ENCODE results near the gene DNAJC27. TPM values are rescaled to one million over a fixed set of nuclear protein-coding genes. Genes with fewer than 3 reads are reported as not detected.

Gene DNAJC27
- total RNA-seq, 1 experiment from 2014 or later = 5.1 TPM

- H3K4ac ChIP-seq (ENCODE audit: low read depth, low read length) = no peak overlapping the region
- no peak for DNase-seq
- H3K4me3 Mint-ChIP-seq = no peak overlapping the region
- H2BK15ac ChIP-seq (ENCODE audit: low read depth, low read length) = no peak overlapping the region
- no peaks in the 10 kb centered on the region; a peak in 1 of 7 replicates for H3K36me3 Mint-ChIP-seq (ENCODE audit: insufficient read depth in 1 of 3, low read depth in 3 of 3)
- no peak overlapping the region for H2AFZ ChIP-seq (ENCODE audit: low read length)
- no peak overlapping the region for H3K27ac ChIP-seq (ENCODE audit: insufficient read length, low read depth, low read length)
- H3K18ac ChIP-seq (ENCODE audit: insufficient read length, low read depth, low read length) = no peak overlapping the region
- no peaks in the 10 kb centered on the region for H3K9me3 ChIP-seq (ENCODE audit: control insufficient read depth, low read depth, low read length)
- H2BK20ac ChIP-seq (ENCODE audit: low read depth, low read length, poor library complexity, severe bottlenecking) = no peak overlapping the region
- peaks cover 4% of the 10 kb centered on the region; the same call in 1 of the 2 replicates for H3K27me3 Mint-ChIP-seq (ENCODE audit: low read depth)
- H3K9me3 Mint-ChIP-seq = peaks cover 3 to 7% of the 10 kb centered on the region in 2 experiments; a peak in 3 of 5 replicates
- no peaks in the 10 kb centered on the region for H3K79me2 ChIP-seq (ENCODE audit: insufficient read depth, low read length)
- H3K9ac ChIP-seq (ENCODE audit: extremely low read depth, insufficient read length, low read length) = no peak overlapping the region
- H3K4me2 ChIP-seq (ENCODE audit: insufficient read depth, insufficient read length, low read length) = no peak overlapping the region
- H3K4me1 ChIP-seq (ENCODE audit: insufficient read depth, low read length) = no peaks in the 10 kb centered on the region
- no peak overlapping the region for H2BK5ac ChIP-seq (ENCODE audit: insufficient read length, low read length)
- no peak overlapping the region for H2BK12ac ChIP-seq (ENCODE audit: insufficient read length, low read depth, low read length)
- H4K5ac ChIP-seq (ENCODE audit: insufficient read length, low read depth, low read length) = no peak overlapping the region
- no peaks in the 10 kb centered on the region for H3K79me1 ChIP-seq (ENCODE audit: insufficient read depth, low read depth, low read length, poor library complexity, severe bottlenecking)
- no peak overlapping the region for H2BK120ac ChIP-seq (ENCODE audit: low read depth, low read length, poor library complexity, severe bottlenecking)
- H4K91ac ChIP-seq (ENCODE audit: insufficient read length, low read depth, low read length) = no peak overlapping the region
- no peak overlapping the region for H2AK5ac ChIP-seq (ENCODE audit: insufficient read length, low read length)
- no peak overlapping the region for H4K8ac ChIP-seq (replicated peaks; ENCODE audit: insufficient read length, low read depth, low read length)
- H3K27me3 ChIP-seq (ENCODE audit: insufficient read depth, low read length) = no peaks in the 10 kb centered on the region
- H4K20me1 ChIP-seq (ENCODE audit: control insufficient read depth, insufficient read depth, insufficient read length) = no peaks in the 10 kb centered on the region
- WGBS (ENCODE audit: extremely low coverage, insufficient read length, low lambda C conversion rate) = no CpG with 5 or more reads among the region's 1 CpG
- no peak overlapping the region for H3K14ac ChIP-seq (ENCODE audit: insufficient read depth, low read length)
- H3K56ac ChIP-seq (ENCODE audit: insufficient read length, low read depth, low read length) = no peak overlapping the region
- no peak overlapping the region for H3K27ac Mint-ChIP-seq
- no peaks in the 10 kb centered on the region for H3K23me2 ChIP-seq (ENCODE audit: insufficient read length, low read depth, low read length, poor library complexity, severe bottlenecking)
- H3K4me1 Mint-ChIP-seq = no peaks in the 10 kb centered on the region
- TF ChIP-seq, protein P1, sequence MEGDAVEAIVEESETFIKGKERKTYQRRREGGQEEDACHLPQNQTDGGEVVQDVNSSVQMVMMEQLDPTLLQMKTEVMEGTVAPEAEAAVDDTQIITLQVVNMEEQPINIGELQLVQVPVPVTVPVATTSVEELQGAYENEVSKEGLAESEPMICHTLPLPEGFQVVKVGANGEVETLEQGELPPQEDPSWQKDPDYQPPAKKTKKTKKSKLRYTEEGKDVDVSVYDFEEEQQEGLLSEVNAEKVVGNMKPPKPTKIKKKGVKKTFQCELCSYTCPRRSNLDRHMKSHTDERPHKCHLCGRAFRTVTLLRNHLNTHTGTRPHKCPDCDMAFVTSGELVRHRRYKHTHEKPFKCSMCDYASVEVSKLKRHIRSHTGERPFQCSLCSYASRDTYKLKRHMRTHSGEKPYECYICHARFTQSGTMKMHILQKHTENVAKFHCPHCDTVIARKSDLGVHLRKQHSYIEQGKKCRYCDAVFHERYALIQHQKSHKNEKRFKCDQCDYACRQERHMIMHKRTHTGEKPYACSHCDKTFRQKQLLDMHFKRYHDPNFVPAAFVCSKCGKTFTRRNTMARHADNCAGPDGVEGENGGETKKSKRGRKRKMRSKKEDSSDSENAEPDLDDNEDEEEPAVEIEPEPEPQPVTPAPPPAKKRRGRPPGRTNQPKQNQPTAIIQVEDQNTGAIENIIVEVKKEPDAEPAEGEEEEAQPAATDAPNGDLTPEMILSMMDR (conservative IDR thresholded peaks at IDR 0.05) = no peak
- H3T11ph ChIP-seq (ENCODE audit: low read length) = no peak overlapping the region
- H3K23ac ChIP-seq (ENCODE audit: insufficient read length, low read depth, low read length) = no peak overlapping the region
These were observed 22.5 kb upstream of the DNAJC27 start for GRCh38 chr2:24994146-24994724.

Data from H9 (cell line).